DMS53 treated with DMSO at 0.1 percent for 48 hours (cell line): Measurements from ENCODE around the gene SULT2B1.
"Not testable (repeated sequence)": the region's sequence is repeated elsewhere in the genome, so short reads cannot be mapped to it uniquely, and the experiment has no call there.

Experiments used
- DNase-seq: peaks from one replicate; lab custom pipeline; 2025; ENCODE audit not compliant: unreplicated experiment; lab: John Stamatoyannopoulos, UW

SULT2B1 gene

GRCh38 chr19:48524732-48525131 is 27.2 kb upstream of the SULT2B1 start:
- no peak for DNase-seq

- no peak for DNase-seq
Measured at GRCh38 chr19:48529156-48529555, 22.8 kb upstream of the SULT2B1 start.

- DNase-seq = no peak
Measured at GRCh38 chr19:48530066-48530720, 21.8 kb upstream of the SULT2B1 start.

- DNase-seq = no peak
Measured at GRCh38 chr19:48530770-48531169, 21.2 kb upstream of the SULT2B1 start.

GRCh38 chr19:48533770-48534169 is 18.2 kb upstream of the SULT2B1 start:
- no peak for DNase-seq

GRCh38 chr19:48537541-48537940 is 14.4 kb upstream of the SULT2B1 start:
- no peak for DNase-seq

- not testable (repeated sequence) for DNase-seq
Measured at GRCh38 chr19:48538057-48538456, 13.9 kb upstream of the SULT2B1 start.

- DNase-seq = peak; percentile 98
Measured at GRCh38 chr19:48539503-48540096, 12.4 kb upstream of the SULT2B1 start.

- peak; percentile 18 for DNase-seq
Measured at GRCh38 chr19:48540110-48540509, 11.9 kb upstream of the SULT2B1 start.

GRCh38 chr19:48541813-48542212 is 10.2 kb upstream of the SULT2B1 start:
- no peak for DNase-seq

- DNase-seq = peak; percentile 96
Measured at GRCh38 chr19:48543121-48543710, 8.8 kb upstream of the SULT2B1 start.

GRCh38 chr19:48544856-48545750 is 6.9 kb upstream of the SULT2B1 start:
- no peak for DNase-seq

- DNase-seq = no peak
Measured at GRCh38 chr19:48547722-48548121, 4.2 kb upstream of the SULT2B1 start.

- no peak for DNase-seq
Measured at GRCh38 chr19:48548253-48548911, 3.6 kb upstream of the SULT2B1 start.

GRCh38 chr19:48549380-48549779 is 2.6 kb upstream of the SULT2B1 start:
- DNase-seq = no peak

- DNase-seq = no peak
Measured at GRCh38 chr19:48552406-48553322, 692 bp downstream of the SULT2B1 start.

GRCh38 chr19:48553676-48554384 is 1.9 kb downstream of the SULT2B1 start:
- peak; percentile 59 for DNase-seq

- no peak for DNase-seq
Measured at GRCh38 chr19:48554385-48555091, 2.6 kb downstream of the SULT2B1 start.

- DNase-seq = peak; percentile 76
Measured at GRCh38 chr19:48556163-48556562, 4.2 kb downstream of the SULT2B1 start.
